ENCODE data around the gene SNX14. TPM values are rescaled to one million over a fixed set of nuclear protein-coding genes. Genes with fewer than 3 reads are reported as not detected.

Gene SNX14
- total and polyA plus RNA-seq, 10 of the 15 experiments (the other 5 are each of a cell fraction or from before 2014, with no cell fraction given): 34.2 to 122 (median 51.0) TPM

DNA sequence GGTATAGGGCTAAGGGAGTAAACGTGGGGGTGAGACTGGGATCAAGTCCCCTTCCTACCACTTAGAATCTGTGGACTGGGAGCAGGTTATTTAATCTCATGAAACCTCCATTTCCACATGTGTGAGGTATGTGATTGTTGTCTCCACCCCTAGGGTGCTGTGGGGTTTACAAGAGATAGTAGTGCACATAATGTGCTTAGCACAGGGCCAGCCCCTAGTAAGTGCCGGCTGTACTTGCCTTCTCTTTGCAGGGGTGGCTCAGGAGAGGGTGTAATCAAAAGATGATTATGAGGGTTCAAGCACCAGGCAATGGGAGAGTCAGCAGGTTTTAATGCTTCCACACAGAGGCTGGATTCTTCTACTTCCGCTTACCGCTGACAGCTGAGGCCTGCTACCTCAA is 136.9 kb downstream of the SNX14 start:
- 83% methylated on average over 4 of the region's 4 CpGs for WGBS (ENCODE audit: insufficient coverage, insufficient replicate concordance, low lambda C conversion rate, missing lambda C conversion rate)
- peaks cover 21% of the 10 kb centered on the region for H3K79me2 ChIP-seq (ENCODE audit: control insufficient read depth, insufficient read depth, low read length)
- no peaks in the 10 kb centered on the region for H3K27me3 ChIP-seq (replicated peaks in 1 of 2; ENCODE audit: control insufficient read depth in 2 of 2, insufficient read depth in 2 of 2, low read length in 1 of 2)
- no peaks in the 10 kb centered on the region for H3K9me3 ChIP-seq (replicated peaks; ENCODE audit: control insufficient read depth, insufficient read depth, low read length)
- H4K20me1 ChIP-seq (ENCODE audit: control insufficient read depth, insufficient read depth): no peaks in the 10 kb centered on the region
- ChIA-PET CTCF (interaction anchor here (1.1 to 13.2 kb wide), 2 partner anchors 23 to 52 kb away, joined by 4 to 188 read pairs; no protein-coding TSS in a partner anchor), RAD21 (ENCODE audit: unreplicated experiment) (no interaction called here), POLR2A (no interaction called here), SMC1A (ENCODE audit: uncharacterized antibody, unreplicated experiment) (interaction anchor here (3.8 to 9.8 kb wide), 2 partner anchors 7 to 26 kb away, joined by 36 to 138 read pairs; partner anchors contain the start of gene NT5E)
- H3K4me1 ChIP-seq (ENCODE audit: control insufficient read depth, insufficient read depth, low read length): peaks cover 51% of the 10 kb centered on the region
- H3K4me3 ChIP-seq: no peak overlapping the region
- H3K4me2 ChIP-seq (ENCODE audit: control insufficient read depth, insufficient read depth): no peak overlapping the region
- no peak for FAIRE-seq
- no peak overlapping the region for H2AFZ ChIP-seq (ENCODE audit: control insufficient read depth, low read depth, low read length)
- no TSS peak for BruUV-seq (replicated peaks)
- intact Hi-C loops (cut with micrococcal nuclease; ENCODE audit: unreplicated experiment) (no loop called here), in situ Hi-C loops (cut with MboI) (no loop called here)
- no peak overlapping the region for H3K27ac ChIP-seq (ENCODE audit: control insufficient read depth, insufficient read depth)
- no peak for ATAC-seq
- H3K36me3 ChIP-seq (ENCODE audit: control insufficient read depth in 2 of 2, insufficient read depth in 2 of 2, low read length in 1 of 2): no peaks in the 10 kb centered on the region
- no peak for DNase-seq (ENCODE audit: low read depth, low spot score)
- H3K9ac ChIP-seq (ENCODE audit: control insufficient read depth, insufficient read depth, low read length): no peak overlapping the region
- no peak for TF ChIP-seq CEBPB (IDR thresholded peaks at IDR 0.05; ENCODE audit: borderline replicate concordance in 1 of 2, low read depth in 2 of 2, low read length in 2 of 2)
- TF ChIP-seq IKZF2 (IDR thresholded peaks at IDR 0.05): no peak
- TF ChIP-seq BMI1 (IDR thresholded peaks at IDR 0.05; ENCODE audit: borderline replicate concordance): no peak
- no peak for TF ChIP-seq IRF5 (IDR thresholded peaks at IDR 0.05; ENCODE audit: borderline replicate concordance)
- no peak for TF ChIP-seq CTCF (IDR thresholded peaks at IDR 0.05 in 2 of 3, conservative IDR thresholded peaks at IDR 0.05 in 1 of 3; ENCODE audit: control insufficient read depth in 2 of 3, extremely low read depth in 1 of 3, insufficient read depth in 1 of 3, low read depth in 3 of 3, low read length in 3 of 3)
- no peak for TF ChIP-seq POU2F2 (IDR thresholded peaks at IDR 0.05; ENCODE audit: borderline replicate concordance, low read depth, low read length)
- TF ChIP-seq STAT3 (IDR thresholded peaks at IDR 0.05; ENCODE audit: low read depth, low read length): no peak
- no peak for TF ChIP-seq MEF2A (IDR thresholded peaks at IDR 0.05; ENCODE audit: insufficient read depth, low read depth, low read length)
- no peak for TF ChIP-seq POLR2AphosphoS2 (IDR thresholded peaks at IDR 0.05; ENCODE audit: low read depth, low read length)
- no peak for TF ChIP-seq FOXM1 (IDR thresholded peaks at IDR 0.05; ENCODE audit: low read depth, low read length)
- TF ChIP-seq USF2 (IDR thresholded peaks at IDR 0.05; ENCODE audit: borderline replicate concordance, low read depth, low read length): no peak
- TF ChIP-seq CREB1 (IDR thresholded peaks at IDR 0.05; ENCODE audit: low read depth): no peak
- TF ChIP-seq IRF3 (IDR thresholded peaks at IDR 0.05): no peak
- TF ChIP-seq GABPA (IDR thresholded peaks at IDR 0.05; ENCODE audit: low read depth): no peak
- no peak for TF ChIP-seq EP300 (IDR thresholded peaks at IDR 0.05; ENCODE audit: borderline replicate concordance in 1 of 2, control insufficient read depth in 1 of 2, low read depth in 2 of 2, low read length in 2 of 2)
- TF ChIP-seq SRF (IDR thresholded peaks at IDR 0.05; ENCODE audit: low read depth in 2 of 2, low read length in 2 of 2): no peak
- no peak for TF ChIP-seq NFIC (IDR thresholded peaks at IDR 0.05; ENCODE audit: low read depth, low read length)
